ENCODE measurements around the gene EHD2.
"Not testable (repeated sequence)": the region's sequence is repeated elsewhere in the genome, so short reads cannot be mapped to it uniquely, and the experiment has no call there.

EHD2 gene

DNA sequence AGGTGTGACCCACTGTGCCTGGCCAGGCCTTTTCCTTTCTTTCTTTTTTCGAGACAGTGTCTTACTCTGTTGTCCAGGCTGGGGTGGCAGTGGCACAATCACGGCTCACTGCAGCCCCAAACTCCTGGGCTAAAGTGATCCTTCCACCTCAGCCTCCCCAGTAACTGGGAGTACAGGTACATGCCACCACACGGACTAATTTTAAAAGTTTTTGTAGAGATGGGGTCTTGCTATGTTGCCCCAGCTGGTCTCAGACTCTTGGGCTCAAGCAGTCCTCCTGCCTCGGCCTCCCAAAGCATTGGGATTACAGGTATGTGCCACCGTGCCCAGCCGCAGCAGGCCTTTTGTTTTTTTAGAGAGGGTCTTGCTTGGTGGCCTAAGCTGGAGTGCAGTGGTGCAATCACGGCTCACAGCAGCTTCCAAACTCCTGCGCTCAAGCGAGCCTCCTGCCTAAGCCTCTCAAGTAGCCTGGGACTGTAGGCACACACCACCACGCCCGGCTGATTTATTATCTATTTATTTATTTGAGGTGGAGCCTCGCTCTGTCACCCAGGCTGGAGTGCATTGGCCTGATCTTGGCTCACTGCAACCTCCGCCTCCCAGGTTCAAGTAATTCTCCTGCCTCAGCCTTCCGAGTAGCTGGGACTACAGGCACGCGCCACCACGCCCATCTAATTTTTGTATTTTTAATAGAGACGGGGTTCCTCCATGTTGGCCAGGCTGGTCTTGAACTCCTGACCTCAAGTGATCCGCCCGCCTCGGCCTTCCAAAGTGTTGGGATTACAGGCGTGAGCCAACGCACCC, 64.2 kb downstream of the EHD2 start:
- not testable (repeated sequence) for DNase-seq

DNA sequence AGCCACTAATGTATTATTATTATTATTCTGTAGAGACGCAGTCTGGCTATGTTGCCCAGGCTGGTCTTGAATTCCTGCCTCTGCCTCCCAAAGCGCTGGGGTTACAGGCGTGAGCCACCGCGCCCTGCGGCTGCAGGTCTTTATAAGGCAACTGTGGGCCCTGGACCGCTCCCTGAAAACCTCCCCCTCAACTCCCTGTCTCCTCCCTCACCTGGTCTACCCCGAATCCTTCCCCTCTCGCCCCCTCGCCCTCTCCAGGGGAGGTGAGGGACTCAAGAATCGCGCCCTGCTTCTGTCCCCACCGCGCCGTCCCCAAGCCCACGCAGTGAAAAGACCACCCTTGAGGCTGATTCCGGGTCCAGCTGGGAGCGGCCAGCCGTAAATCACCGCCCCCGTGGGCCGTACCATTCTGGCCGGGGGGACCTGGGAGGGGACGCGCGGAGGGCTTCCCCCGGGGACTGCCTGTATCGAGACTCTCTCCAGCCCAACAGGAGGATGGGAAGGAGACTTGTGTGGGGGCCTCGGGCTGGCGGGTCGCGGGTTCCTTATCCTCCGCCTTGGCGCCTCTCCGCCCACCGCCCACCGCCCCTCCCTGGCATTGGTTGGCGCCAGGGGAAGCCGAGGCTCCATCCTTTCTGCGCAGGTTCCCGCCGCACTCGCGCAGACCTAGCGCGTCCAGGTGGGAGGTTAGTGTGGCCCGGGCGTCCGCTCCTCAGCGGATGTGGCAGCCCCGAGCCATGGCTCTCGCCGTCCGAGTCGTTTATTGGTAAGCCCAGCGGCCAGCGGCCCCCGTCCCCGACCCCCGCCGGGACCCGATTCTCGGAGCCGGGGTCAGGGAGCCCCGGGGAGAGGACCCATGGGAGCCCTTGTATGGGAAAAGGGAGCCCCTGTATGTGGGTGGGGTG, 65.1 kb downstream of the EHD2 start, which contains the start of gene SELENOW:
SELENOW (plus strand) TSS at position 655 of the 905 bp plus-strand sequence; CDS start at position 738, 83 bp downstream.
- DNase-seq = peak; percentile 77

DNA sequence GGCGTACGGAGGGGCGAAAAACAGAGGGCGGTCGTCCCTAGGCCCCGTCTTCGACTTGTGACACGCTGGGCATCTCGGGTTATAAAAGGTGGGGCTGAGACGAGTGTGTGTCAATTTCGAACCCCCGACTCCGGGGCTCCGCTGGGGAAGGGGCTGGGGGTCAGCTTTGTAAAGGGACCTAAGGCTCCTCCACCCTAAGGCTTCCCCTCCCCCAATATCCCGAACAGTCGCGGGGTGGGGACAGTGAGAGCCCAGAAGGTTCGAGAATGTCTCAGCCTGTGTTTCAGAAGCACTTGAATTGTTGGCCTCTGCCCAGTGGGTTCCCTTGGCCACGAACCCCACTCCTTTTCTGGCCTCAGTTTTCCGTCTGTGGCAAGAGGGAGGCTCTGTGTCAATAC, 65.7 kb downstream of the EHD2 start:
- no peak for DNase-seq

DNA sequence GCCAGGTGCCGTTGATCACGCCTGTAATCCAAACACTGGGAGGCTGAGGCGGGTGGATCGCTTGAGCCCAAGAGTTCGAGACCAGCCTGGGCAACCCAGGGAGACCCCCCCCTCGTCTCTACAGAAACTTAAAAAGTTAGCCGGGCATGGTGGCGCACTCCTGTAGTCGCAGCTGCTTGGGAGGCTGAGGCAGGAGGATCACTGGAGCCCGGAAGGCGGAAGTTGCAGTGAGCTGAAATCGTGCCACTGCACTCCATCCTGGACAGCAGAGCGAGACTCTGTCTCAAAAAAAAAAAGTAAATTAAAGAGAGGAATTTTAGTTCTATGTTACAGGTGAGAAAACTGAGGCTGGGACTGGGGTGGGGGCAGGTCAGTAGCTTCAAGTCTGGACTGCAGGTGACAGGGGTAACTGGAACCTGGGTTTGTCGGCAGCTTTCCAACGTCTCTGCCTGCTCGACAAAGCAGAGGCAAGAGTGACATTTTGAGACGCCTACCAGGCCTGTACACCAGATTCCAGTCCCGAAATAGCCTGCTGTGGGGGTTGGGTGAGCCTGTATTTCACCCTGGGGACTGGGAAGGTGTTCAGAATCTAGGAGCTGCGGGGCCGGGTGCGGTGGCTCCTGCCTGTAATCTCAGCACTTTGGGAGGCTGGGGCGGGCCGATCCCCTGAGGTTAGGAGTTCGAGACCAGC, 66.4 kb downstream of the EHD2 start:
- DNase-seq = no peak

DNA sequence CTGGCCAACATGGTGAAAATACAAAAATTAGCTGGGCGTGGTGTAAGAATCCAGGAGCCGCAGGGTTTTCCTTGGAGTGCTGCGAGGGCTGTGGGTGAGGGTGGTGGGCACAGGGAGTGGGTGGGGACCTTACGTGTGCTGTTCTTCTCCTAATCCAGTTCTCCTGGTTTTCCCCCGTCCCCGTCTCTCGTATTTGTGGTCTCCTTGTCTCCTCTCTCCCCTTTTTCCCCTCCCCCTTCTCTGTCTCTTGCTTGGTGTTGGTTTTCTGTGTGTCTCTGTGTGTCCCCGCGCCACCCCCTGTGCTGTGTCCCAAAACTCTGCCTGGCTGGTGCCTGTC, 67.0 kb downstream of the EHD2 start:
- no peak for DNase-seq

DNA sequence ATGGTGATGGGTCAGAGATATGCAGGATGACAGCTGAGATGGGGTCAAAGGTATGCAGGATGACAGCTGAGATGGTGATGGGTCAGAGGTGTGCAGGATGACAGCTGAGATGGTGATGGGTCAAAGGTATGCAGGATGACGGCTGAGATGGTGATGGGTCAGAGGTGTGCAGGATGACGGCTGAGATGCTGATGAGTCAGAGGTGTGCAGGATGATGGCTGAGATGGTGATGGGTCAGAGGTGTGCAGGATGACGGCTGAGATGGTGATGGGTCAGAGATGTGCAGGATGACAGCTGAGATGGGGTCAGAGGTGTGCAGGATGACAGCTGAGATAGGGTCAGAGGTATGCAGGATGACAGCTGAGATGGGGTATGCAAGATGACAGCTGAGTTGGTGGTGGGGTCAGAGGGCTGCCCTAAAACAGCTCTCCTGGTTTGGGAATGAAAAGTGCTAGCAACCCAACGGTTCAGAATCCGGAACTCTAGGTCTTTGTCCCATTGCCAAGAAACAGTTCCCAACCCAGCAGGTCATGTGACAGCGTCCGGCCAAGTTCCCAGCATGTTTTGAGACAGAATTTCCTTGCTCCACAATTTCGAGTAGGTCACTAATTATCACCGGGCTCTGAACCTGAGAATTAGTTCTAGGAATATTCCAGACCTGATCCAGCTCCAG, 68.5 kb downstream of the EHD2 start:
- DNase-seq = no peak

DNA sequence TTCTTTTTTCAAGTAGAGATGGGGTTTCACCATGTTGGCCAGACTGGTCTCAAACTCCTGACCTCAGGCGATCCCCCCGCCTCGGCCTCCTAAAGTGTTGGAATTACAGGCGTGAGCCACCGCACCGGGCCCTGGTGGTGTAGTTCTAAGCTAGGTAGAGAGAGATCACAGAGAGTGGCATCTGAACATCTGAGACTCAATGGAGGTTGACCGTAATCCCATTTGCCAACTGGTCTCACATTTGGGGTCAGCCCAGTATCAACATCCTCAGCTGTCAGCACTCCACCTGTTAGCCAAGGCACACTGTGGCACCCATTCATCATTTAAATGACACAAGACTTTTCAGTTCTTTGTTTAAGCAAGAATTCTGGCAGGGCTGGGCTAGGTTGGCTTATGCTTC, 73.3 kb downstream of the EHD2 start:
- no peak for DNase-seq

DNA sequence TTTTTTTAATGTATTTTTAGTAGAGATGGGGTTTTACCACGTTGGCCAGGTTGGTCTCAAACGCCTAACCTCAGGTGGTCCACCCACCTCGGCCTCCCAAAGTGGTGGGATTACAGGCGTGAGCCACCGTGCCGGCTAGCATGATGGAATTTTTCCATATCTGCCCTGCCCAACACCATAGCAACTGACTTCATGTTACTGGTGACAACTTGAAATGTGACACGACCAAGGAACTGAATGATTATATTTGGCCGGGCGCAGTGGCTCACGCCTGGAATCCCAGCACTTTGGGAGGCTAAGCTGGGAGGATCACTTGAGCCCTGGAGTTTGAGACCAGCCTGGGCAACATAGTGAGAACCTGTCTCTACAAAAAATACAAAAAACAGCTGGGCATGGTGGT, 74.1 kb downstream of the EHD2 start:
- DNase-seq = not testable (repeated sequence)

DNA sequence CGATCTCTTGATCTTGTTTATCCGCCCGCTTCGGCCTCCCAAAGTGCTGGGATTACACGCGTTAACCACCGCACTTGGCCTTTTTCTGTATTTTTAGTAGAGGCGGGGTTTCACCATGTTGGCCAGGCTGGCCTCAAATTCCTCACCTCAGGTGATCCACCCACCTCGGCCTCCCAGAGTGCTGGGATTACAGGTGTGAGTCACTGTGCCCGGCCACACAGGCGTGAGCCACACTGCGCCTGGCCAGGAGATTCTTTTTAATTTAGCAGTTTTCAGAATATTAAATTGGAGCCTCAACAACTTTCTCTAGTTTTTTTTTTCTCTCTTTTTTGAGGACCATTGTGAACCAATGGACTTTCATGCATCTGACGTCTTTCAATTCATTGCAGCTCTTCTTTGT, 76.6 kb downstream of the EHD2 start:
- DNase-seq = not testable (repeated sequence)

DNA sequence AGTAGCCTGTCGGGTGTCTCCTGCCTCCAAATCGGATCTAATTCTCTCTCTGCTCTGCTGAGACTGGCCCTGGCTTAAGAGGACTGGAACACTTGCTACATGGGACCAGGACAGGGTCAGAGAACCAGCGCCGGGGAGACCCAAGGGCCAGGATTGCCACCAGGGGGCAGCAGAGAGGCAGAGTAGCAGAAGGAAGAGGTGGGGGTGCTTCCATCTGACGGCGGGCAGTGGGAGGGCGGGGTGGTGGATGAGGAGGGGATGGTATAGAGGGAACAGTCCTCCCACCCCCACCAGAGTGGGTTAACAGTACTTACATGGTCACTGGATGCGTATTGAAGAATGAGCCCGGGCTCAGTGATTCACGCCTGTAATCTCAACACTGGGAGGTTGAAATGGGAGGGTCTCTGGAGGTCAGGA, 77.2 kb downstream of the EHD2 start:
- DNase-seq = peak; percentile 89

DNA sequence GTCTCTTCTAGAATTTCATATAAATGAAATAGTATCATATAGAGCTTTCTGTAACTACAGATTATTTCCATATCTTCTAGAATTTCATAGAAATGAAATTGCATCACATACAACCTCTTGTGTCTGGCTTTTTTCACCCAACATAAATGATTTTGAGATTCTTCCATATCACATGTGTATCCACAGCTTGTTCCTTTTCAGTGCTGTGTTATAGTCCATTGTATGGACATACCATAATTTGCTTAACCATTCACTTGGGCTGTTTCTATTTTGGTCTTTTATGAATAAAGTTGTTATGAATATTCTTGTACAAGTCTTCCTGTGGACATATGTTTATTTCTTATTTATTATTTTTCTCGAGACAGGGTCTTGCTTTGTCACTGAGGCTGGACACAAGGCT, 79.4 kb downstream of the EHD2 start:
- no peak for DNase-seq

Measured in stimulated activated CD4-positive, alpha-beta T cell treated with anti-CD3 and anti-CD28 coated beads, Interleukin-4, amount 100 ng/mL, for 1 hour (primary cell).